LNCaP clone FGC (cell line): ENCODE results near the gene KCNK18.

Experiments used
- DNase-seq: peaks from one replicate; pipeline ENCODE4 v3.0.0-alpha.2; 2011; ENCODE audit warnings: low read depth
- H3K4me3 ChIP-seq: 2 replicates; pipeline ENCODE4 v1.5.1; 2011; ENCODE audit warnings: mild to moderate bottlenecking, low read depth, low read length, control low read depth
- TF ChIP-seq, protein P1 (sequence below): IDR thresholded peaks from 2 replicates; pipeline ENCODE4 v1.5.1; 2012; ENCODE audit warnings: mild to moderate bottlenecking; ENCODE audit not compliant: control insufficient read depth, insufficient read depth; ENCODE audit errors: extremely low read depth

The KCNK18 gene

GRCh38 chr10:117214401-117214800 lies 17.1 kb downstream of the KCNK18 start:
- H3K4me3 ChIP-seq, result no peak overlapping the region
- no peak for DNase-seq
- TF ChIP-seq, protein P1, sequence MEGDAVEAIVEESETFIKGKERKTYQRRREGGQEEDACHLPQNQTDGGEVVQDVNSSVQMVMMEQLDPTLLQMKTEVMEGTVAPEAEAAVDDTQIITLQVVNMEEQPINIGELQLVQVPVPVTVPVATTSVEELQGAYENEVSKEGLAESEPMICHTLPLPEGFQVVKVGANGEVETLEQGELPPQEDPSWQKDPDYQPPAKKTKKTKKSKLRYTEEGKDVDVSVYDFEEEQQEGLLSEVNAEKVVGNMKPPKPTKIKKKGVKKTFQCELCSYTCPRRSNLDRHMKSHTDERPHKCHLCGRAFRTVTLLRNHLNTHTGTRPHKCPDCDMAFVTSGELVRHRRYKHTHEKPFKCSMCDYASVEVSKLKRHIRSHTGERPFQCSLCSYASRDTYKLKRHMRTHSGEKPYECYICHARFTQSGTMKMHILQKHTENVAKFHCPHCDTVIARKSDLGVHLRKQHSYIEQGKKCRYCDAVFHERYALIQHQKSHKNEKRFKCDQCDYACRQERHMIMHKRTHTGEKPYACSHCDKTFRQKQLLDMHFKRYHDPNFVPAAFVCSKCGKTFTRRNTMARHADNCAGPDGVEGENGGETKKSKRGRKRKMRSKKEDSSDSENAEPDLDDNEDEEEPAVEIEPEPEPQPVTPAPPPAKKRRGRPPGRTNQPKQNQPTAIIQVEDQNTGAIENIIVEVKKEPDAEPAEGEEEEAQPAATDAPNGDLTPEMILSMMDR, result no peak

- TF ChIP-seq, protein P1, result no peak
- H3K4me3 ChIP-seq, result no peak overlapping the region
Observed at GRCh38 chr10:117215079-117215478, 17.8 kb downstream of the KCNK18 start.

DNA sequence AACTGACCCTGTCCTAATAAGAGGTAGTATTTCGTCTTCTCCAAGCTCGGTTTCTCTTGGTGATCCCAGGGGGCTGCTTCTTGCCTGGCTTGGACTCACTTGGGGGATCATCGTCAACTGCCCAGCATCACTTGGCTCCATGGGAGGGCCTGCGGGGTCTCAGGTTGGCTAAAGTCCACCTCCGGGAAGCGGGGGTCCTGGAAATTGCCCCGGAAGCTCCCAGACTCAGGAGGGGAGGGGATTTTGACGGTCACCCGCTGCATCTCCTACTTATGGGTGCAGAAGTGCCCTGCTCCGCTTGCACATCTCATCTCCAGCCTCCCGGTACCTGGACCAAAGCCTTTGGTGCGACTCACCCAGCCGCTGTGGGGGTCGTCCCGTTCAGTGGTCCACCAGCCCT lies 18.7 kb downstream of the KCNK18 start:
- DNase-seq, result no peak
- H3K4me3 ChIP-seq, result peak overlapping the region; percentile 53
- TF ChIP-seq, protein P1, result no peak

More at GRCh38 chr10:117215079-117215478, 17.8 kb downstream of the KCNK18 start:
- no peak for DNase-seq

GRCh38 chr10:117216611-117217195 lies 19.4 kb downstream of the KCNK18 start:
- no peak for DNase-seq
- TF ChIP-seq, protein P1, result peak; percentile 100
- H3K4me3 ChIP-seq, result peak overlapping the region; percentile 53

- DNase-seq, result no peak
- H3K4me3 ChIP-seq, result peak overlapping the region; percentile 53
- TF ChIP-seq, protein P1, result no peak
Observed at GRCh38 chr10:117217196-117217761, 20.0 kb downstream of the KCNK18 start.

- no peak overlapping the region for H3K4me3 ChIP-seq
- TF ChIP-seq, protein P1, result no peak
- DNase-seq, result no peak
Observed at GRCh38 chr10:117218654-117219053, 21.4 kb downstream of the KCNK18 start.
